HG02571 (cell line): ENCODE measurements around the gene SLIRP.
"Not testable (repeated sequence)": the region's sequence is repeated elsewhere in the genome, so short reads cannot be mapped to it uniquely, and the experiment has no call there.

ENCODE experiments used
- ATAC-seq: cut with Tn5 transposase; IDR thresholded peaks from one replicate; pipeline ENCODE4 v1.9.1; 2021; ENCODE audit warnings: mild to moderate bottlenecking, moderate library complexity; ENCODE audit not compliant: unreplicated experiment

Gene SLIRP

DNA sequence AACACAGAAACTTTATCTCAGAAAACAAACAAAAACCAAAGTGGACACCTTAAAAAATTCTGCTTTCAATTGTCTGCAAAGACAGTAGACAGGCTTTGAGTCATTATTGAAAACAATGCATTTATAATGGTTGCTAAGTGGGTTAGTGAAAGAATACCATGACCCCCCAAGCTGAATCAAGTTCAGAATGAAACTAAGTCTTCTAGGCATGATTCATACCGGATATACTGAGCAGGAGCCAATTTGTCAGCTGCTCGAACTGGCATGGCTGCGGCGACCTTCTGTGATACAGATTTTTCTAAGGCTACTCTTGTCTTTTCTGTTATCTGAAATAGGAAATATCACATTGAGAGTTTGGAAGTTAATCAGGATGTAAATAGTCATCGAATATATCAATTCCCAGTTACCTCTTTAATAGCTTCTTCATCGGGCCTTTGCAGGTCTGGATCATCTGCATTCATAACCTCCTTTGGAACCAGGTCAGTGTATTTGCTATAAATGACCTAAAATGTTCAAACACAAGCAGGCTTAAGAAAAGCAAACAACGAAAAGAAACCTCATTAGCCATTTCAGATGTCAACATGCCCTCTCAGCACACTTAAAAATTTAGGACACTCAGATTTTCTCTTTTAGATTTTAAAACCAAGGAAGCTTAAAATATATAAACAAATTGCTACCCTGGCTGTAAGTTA is 30.8 kb downstream of the SLIRP start:
- no peak for ATAC-seq

DNA sequence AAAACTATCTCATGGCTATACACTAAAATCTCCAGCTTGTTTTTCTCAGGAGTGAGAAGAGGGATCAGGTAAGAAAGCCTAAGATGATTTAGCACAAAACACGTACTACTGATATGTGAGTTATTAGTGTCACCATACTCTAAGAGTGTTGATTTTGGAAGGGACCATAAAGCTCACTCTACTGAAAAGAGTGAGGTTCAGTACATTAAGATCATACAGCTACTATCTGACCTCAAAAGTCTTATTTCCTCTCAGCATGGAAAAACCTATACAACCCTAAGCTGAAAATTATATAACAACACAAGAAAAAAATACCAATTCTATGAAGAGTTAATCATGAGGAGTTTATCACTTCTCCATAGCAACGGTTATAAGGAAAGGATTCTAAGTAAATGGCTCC is 33.5 kb downstream of the SLIRP start:
- no peak for ATAC-seq

DNA sequence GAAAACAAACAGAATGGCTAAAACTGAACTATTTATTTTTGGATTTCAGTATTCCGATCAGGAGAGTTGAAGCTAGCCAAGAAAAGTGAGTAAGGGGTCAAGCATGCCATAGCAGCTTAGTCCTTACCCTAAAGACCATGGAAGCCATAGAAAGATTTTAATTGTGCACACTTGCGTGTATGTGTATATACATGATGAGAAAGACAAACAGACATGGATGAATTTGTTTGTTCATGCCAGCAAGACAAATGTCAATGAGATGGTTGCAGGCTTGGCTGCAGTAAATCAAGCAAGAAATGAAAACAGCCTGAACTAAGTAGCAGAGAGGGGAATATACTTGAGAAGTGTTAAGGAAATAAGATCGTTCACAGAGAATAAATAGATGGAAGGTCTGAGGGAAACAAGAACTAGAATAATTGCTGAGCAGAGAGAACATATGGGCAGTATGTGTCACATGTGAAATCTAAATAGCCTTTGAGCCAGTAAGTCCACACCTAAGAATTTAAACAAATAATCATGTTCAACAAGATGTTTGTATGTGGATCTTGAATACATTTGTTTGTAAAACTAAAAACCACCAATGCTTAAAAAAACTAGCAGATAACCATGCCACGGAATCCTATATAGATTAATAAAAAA is 38.3 kb downstream of the SLIRP start:
- no peak for ATAC-seq

GRCh38 chr14:77747425-77747824 is 39.5 kb downstream of the SLIRP start:
- ATAC-seq = not testable (repeated sequence)

- no peak for ATAC-seq
These were observed 44.4 kb downstream of the SLIRP start for GRCh38 chr14:77752266-77752665.

DNA sequence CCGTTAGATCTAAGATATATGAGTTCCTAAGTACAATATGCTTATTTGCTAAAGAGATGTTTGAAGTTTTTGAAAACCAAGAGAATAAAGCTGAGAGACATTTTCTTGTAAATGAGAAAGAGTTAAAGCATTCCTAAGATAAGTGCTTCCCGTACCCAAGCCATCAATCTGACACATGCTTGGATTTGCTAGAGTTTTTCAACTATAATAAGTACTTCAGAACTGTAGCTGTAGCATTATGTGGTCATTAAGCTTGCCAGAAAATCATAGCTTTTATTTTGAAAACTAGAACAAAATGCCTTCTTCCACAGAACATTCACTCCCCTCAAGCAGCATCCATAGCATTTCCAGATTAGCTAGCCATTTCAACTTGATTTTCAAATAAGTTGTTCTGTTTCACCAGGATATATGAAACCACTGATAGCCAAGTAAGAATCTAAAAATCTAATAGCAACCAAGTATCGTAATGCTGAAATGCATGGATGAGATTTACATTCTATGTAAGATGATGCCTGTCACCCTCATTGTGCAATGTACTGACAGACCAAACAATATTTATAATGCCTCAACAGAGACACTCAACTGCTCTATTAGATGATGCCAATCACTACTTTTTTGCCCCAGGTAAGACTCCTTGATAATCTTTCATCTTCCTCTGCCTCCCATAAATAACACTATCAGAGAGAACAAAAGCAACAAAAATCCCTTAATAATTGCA is 45.1 kb downstream of the SLIRP start:
- ATAC-seq = no peak

DNA sequence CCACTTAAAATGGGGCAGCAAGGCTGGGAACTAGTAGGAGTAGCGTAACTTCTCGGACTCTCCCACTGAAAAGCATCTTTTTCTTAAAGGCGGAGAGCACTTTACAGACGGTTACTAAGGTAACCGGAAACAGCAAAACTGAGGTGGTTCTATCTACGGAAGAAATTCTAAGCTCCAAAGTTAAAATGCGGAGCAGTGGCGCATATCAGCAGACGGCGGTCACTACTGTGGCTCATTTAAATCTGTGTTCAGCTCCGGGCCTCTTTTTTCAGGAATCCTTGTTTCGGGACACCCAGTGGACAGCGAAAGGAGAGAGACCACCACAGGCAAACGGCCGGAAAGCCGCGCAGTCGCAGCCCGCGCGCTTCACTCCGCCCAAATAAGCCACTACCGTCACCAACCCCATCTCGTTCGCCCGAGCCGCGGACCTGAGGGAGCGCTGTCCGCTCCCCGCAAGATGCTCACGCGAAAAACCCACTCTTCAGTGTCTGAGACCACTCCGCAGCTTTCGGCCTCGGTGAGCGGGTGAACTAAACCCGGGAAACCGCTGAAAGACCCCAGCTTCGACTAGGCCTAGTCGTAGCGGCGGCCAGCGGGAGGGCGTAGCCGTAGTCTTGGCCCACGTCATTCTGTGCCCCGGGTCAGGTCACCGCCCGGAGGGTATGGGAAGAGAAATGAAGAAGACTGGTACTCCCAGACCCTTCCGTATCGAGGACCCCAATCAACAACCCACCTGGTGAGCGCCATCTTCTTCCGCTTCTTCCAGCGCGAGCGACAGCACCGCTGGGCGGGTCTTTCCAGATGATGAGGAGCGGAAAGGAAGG is 52.7 kb downstream of the SLIRP start, which contains the start of gene SNW1:
TSS of gene SNW1 (minus strand) at position 776 of the 824 bp plus-strand sequence. CDS start at position 747, 29 bp downstream.
- ATAC-seq = peak; percentile 94

GRCh38 chr14:77761205-77761931 is 53.5 kb downstream of the SLIRP start:
- peak; percentile 13 for ATAC-seq

DNA sequence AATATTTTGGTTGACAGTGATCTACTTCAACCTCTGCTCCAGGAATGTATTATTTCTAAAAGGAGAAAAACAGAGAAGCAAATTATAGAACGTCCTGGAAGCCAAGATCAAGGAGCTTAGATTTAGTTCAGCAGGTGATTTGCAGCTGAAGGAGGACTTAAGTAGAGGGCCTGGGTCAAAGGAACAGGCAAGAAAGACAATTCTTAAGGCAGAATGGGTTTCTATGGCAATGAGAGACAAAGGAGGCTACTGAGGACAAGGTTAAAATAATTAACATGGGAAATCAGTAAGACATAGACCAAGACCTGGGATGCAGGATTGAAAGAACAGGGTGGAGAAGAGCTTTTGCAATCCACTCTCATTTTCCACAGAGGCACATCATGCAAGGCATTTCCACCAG is 55.4 kb downstream of the SLIRP start:
- no peak for ATAC-seq

DNA sequence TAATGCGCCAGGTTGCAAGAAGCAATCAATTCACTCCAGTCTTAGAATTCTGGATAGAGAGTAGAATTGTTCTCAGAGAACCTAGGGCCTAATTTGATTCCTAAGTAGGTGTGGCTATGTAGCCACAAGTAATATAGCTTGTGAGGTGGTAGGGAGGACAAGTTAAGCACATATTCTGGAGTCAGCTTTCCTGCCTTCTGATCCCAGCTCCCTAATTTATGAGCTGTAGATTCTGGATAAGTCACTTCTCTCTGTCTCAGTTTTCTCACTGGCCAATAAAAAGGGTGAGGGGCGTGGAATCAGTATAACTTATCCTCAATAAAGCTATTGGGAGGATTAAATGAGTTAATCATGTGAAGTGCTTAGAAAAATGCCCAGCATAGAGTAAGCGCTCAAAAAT is 56.1 kb downstream of the SLIRP start:
- ATAC-seq = no peak
